HUDEP-2 (cell line): Measurements from ENCODE around the gene PPM1L.
A peak's percentile ranks its signal among the peaks of the same experiment; 100 is the strongest.

ENCODE experiments used
- DNase-seq, 76 experiments: peaks; one replicate each; lab custom pipeline; 2025; ENCODE audit not compliant: unreplicated experiment in 76 of 76; lab: John Stamatoyannopoulos, UW

PPM1L gene

GRCh38 chr3:160841455-160841854, 85.4 kb downstream of the PPM1L start:
- DNase-seq, result no peak

DNA sequence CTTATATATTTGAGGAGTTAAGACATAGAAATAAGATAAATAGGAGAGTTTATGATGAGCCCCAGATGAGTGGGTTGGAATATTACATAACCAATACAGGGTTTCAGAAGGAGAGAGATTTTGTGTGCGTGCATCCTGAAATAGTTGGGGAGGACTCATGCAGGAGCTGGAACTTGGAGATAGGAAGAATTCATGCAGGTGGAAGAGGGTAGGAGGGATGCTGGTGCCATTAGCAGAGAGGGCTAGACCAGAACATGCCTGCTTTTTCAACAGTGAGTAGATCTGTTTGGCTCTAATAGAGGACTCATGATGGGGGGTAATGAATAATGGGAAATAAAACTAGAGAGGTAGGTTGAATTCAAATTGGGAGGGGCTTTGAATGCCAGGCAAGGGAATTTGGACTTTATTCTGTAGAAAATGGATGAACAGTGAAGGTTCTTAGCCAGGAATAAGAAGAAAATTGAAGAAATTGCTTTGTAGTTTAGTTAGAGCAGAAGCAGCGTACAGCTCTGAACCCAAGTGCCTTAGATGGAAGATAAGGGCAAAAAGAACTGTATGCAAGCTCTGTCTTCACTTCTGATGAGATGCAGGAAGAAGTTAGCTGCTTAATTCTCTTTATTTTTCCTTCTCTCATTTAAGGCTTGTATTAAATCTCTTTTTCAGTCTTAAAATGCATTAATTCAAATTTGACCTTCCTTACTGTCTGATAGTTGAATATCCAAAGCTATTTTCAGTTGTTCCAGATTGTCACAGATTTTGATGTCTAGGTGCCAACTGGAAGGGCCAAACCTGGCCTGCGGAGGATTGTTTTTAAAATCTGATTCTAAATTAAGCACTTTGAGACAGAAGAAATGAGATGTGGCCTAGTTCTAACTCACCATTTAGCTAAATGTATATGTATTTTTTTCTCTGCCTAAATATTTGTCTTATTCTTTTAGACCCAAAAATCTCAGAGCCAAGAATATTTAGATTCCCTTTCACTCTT, 86.3 kb downstream of the PPM1L start:
- no peak for DNase-seq

DNA sequence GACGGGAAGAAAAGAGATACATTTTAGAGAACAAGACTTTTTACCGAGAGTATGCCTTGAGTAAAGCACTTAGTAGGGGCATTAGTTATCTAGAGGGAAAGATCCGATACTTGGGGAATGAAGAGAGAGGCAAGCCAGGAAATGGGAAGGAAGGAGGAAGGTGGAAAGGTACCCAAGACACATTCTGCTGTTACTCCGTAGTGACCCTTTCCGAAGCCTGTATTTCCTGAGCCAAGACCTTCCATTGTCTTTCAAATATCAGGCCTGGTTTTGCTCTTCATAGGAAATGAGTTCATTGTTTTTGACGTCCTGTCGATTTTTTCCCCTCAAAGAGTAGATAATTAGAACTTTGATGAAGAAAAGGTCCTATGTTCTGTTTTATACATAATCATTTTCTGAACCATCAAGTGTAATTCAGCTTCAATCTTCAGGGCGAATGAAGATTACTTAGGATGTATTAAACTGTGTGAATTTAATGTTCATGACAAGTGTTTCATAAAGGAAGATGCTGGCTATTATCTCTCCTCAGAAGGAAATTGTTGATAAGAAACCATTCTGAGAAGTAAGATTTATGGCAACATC, 95.7 kb downstream of the PPM1L start:
- DNase-seq, result no peak

DNA sequence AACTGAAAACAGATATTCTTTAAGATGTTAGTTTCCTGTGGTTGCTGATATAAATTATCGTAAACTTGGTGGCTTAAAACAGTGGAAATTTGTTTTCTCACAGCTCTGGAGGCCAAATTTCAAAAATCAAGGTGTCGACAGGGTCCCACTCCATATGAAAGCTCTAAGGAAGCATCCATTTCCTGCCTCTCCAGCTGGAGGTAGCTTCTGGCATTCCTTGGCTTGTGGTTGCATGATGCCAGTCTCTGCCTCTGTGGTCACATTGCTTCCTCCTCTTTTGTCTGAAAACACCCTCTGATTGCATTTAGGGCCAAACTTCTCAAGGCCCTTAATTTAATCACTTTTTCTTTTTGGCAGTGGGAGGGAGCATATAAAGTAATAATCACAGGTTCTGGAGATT, 96.8 kb downstream of the PPM1L start:
- DNase-seq, result no peak

DNA sequence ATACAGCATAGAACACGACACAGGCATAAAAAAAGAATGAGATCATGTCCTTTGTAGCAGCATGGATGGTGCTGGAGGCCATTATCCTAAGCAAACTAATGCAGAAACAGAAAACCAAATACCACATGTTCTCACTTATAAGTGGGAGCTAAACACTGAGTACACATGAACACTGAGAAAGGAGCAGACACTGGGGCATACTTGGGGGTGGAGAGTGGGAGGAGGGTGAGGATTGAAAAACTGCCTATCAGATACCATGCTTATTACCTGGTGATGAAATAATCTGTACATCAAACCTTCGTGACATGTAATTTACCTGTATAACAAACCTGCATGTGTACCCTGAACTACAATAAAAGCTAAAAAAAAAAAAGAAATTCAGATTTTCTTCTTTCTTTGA, 100.4 kb downstream of the PPM1L start:
- no peak for DNase-seq

DNA sequence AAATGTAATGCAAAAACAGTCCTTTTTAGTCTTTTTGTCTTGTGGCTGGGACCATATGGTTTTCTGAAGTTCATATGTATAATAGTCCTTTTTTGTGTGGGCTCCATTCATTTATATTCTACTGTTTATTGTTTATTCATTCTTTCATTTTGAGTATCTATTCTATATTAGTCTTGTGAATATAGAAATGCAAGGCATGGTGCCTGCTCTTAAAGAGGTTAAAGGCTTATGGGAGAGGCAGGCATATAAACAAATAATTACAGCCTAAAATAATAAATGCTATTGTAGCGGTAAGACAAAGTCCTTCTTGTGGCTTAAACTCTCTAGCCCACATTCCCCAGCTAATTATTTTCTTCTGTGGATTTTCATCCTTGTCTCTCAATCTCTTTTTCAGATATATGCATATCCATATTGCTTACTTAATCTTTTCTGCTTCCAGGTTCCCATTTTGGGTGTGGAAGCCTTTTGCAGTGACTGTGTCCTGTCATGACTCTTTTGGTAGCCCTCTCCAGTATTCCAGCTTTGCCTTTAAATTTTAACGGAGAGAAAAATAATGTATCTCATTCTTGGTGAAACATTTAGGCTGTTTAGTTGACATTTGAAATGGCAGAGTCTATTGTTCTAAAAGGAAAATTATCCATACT, 101.6 kb downstream of the PPM1L start:
- no peak for DNase-seq

DNA sequence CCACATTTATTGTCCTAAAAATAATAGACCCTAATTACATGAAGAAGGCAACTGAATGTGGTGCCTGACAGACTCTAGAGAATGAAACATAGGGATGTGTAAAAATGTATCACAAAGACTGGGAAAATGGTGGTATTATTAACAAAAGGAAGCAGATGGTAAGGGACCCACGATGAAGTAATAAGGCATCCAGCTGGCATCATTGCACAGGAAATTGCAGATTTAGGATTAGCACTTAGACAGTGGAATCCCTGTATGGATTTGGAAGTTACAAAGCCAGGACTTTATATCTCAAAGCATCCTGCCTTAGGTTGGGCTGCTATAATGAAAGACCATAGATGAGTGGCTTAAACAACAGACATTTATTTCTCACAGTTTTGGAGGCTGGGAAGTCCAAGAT, 104.3 kb downstream of the PPM1L start:
- DNase-seq, result no peak

DNA sequence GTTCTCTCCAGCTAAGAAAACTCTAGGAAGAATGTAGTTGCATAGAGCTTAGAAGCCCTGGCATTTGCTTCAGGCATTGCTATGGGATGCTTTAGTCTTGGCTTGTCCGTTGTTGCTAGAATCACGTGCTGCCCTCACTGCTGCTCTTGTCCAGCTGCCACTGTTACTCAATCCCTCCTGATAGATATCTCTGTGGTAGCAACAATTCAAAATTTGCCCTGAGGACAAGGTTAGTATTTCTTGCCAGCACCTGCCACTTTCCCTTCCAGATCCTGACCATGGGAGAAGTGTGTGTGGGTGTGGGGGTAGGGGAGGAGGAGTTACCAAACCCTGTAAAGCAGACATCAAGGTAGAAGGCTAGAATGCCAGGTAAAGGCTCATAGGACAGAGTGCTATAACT, 113.8 kb downstream of the PPM1L start:
- no peak for DNase-seq

GRCh38 chr3:160870327-160870726, 114.3 kb downstream of the PPM1L start:
- DNase-seq, result no peak

DNA sequence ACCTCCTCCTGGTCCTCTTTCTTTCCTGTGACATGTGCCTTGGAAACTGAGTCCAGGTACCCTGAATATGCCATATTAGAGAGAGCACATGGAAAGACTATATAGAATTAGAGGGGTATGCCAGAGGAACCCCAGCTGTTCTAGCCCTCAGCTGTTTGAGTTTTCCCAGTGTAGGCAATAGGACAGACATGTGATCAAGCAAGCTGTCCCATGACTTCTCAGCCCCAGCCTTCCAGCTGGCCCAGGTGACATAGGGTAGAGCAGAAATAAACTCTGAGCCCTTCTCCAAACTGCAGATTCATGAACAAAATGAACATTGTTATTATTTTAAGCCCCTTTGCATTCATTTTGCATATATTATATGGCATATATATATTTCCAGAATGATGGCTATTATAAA, 118.7 kb downstream of the PPM1L start:
- no peak for DNase-seq

DNA sequence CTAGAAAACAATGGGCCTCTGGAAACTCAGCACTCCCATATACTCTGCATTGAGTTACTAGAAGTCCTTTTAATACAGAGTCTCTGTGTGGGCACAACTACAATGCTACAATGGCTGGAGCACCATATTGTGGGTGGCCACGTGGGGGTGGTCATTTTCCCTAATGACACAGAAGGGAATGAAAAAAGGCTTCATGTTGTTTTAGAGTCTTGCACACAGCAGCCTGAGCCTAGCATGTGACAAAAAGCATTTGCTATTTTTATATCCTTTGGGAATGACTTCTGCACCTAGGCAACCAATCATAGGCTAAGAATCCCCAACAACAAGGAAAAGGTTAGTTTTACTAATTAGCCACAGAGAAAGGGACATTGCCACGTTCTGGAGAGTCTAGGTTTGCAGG, 120.6 kb downstream of the PPM1L start:
- DNase-seq, result no peak

DNA sequence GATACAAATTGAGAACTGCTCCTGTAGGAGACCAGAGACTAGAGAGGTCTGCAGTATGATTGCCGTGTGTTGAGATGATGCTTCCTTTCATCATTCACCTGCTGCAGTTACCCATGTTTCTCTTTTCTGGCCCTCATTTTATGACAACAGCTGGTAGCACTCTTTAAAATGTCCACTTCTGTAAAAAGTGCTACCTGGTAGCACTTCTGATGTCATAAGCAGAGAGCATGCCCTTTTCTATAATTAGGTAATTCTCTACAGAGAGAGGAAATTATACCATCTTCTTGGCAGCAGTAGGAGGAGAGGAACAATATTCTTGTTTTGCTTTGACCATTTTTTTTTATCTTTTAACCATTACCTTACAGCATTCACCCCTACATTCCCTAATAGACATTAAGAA, 123.8 kb downstream of the PPM1L start:
- DNase-seq, result no peak

GRCh38 chr3:160883373-160883772, 127.3 kb downstream of the PPM1L start:
- no peak for DNase-seq

GRCh38 chr3:160885791-160886286, 129.8 kb downstream of the PPM1L start:
- DNase-seq, result peak in 2 of 76 experiments; percentile 4 to 6

DNA sequence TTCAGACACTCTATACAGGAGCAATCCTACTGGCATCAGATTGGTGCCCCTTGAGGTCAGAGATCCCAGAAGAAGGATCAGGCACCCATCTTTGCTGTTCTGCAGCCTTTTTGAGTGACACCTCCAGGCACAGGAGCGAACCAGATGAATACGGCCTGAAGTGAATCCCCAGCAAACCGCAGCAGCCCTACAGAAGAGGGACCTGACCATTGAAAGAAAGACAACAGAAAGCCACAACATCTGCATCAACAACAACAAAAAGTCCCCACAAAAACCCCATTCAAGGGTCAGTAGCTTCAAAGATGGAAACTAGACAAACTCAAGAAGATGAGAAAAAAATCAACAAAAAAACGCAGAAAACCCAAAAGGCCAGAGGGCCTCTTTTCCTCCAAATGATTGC, 130.4 kb downstream of the PPM1L start:
- DNase-seq, result no peak

DNA sequence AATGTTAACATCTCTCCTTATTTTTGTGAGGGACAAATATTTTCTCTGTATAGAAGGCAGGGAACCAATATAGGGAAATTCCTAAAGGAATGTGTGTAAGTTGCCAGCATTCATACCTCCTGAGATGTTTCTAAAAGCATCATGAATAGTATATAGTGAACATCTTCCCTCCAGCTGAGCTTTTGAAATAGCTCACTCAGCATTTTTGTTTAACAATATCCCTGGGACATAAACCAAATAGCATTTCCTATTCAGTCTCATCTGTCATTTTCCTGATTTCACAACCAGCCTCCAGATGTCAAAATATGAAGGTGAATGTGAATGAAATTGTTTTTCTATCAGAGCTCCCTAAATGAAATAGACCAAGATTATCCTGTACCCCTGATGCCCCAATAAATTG, 137.2 kb downstream of the PPM1L start:
- DNase-seq, result no peak

DNA sequence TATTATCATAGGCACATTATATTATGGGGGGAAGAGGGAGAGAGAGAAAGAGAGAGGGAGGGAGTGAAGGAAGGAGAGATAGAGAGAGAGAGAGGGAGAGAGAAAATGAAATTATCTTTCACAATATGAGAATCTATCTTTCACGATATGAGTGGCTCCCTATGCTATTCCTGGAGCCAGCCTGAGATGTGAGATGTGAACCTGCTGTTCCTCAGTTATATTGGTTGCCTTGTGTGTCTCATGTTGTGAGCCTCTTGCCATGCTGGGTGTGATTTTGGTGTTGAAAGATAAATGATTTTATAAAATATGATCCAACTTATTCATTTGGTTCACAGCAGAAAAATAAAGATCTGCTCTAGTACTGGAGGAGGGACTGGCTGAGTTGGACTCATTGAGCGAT, 148.7 kb downstream of the PPM1L start:
- no peak for DNase-seq

DNA sequence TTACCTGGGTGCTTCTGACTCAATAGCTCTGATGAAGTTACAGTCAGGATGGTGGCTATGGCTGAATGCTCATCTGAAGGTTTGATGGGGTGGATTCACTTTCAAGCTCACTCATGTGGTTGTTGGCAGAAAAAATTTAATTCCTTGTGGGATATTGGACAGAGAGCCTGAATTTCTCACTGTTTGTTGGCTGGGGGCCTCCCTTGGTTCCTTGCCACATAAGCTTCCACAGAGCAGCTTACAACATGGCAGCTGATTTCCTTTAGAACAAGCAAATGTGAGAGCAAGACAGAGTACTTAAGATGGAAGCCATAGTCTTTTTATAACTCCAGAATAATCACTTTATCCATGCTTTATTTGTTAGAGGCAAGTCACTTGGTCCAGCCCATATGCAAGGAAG, 150.6 kb downstream of the PPM1L start:
- DNase-seq, result no peak

DNA sequence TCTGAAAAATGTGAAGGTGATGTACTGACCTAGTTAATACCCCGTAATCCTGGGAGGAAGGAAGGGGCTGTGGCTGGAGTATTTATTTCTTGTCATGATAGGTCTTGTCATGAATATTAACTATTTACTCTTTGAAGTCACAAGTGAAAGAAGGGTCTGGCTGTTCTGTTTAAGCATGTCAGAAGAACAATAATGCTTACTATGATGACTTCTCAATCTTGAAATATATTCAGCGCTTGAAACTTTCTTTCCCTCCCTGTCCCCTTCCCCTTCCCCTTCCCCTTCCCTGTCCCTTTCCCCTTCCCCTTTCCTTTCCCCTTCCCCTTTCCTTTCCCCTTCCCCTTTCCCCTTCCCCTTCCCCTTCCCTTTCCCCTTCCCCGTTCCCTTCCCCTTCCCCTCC, 153.9 kb downstream of the PPM1L start:
- no peak for DNase-seq

GRCh38 chr3:160911411-160911810, 155.4 kb downstream of the PPM1L start:
- no peak for DNase-seq

DNA sequence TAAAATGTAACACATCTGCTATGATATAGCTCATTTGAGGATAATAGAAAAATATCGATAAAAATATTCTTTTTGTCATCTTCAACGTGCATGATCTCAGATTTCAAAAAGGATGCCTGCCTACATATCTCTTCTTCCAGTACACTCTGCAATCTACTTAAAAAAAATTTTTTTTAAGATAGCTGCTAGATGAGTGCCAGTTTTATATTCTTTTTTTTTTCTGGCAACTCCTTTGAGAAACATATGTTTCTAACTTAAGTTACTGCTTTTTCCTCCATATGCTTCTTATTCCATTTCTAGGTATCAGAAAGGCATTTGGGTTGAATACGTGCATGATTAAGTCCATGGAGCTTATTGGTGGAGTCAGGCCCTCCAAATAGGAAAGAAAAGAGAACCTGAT, 160.4 kb downstream of the PPM1L start:
- no peak for DNase-seq

GRCh38 chr3:160919942-160920341, 163.9 kb downstream of the PPM1L start:
- DNase-seq, result no peak
